Measurements from ENCODE around the gene RILPL1. TPM values are rescaled to one million over a fixed set of nuclear protein-coding genes. Genes with fewer than 3 reads are reported as not detected.

Gene RILPL1
- total RNA-seq, 1 donor from 2014 or later: 6.0 TPM

Other genes with a start within 250 kb of the RILPL1 start
- gene SBNO1, start 168.9 kb downstream of the RILPL1 start, total RNA-seq: 28.6 and 41.2 TPM in 2 replicates
- gene KMT5A, start 149.6 kb downstream of the RILPL1 start, total RNA-seq: 36.6 and 56.2 TPM in 2 replicates
- gene RILPL2, start 97.0 kb downstream of the RILPL1 start, total RNA-seq: 3.8 and 4.1 TPM in 2 replicates
- gene SNRNP35, start 75.6 kb downstream of the RILPL1 start, total RNA-seq: 11.3 and 14.0 TPM in 2 replicates
- 359 and 361 TPM in 2 replicates for gene TMED2, start 50.8 kb upstream of the RILPL1 start, total RNA-seq
- 16.6 and 18.2 TPM in 2 replicates for gene DDX55, start 68.4 kb upstream of the RILPL1 start, total RNA-seq
- gene EIF2B1, start 100.0 kb upstream of the RILPL1 start, total RNA-seq: 77.3 and 96.1 TPM in 2 replicates
- gene GTF2H3, start 100.1 kb upstream of the RILPL1 start, total RNA-seq: 38.5 and 50.7 TPM in 2 replicates
- gene TCTN2, start 137.4 kb upstream of the RILPL1 start, total RNA-seq: 6.5 and 8.0 TPM in 2 replicates
- gene ATP6V0A2, start 178.6 kb upstream of the RILPL1 start, total RNA-seq: 34.7 and 47.1 TPM in 2 replicates
- gene DNAH10, start 228.6 kb upstream of the RILPL1 start, total RNA-seq: under 0.01 TPM in 1 of 2 replicates, not detected in the other

Measured in dermis blood vessel endothelial cell (primary cell).